H9 (cell line): Measurements from ENCODE around the gene ACVR1B. TPM values are rescaled to one million over a fixed set of nuclear protein-coding genes. Genes with fewer than 3 reads are reported as not detected.

Experiments
- DNase-seq: peaks from one replicate; pipeline ENCODE4 v3.0.0-alpha.2; 2017
- H2AFZ ChIP-seq: one replicate; pipeline ENCODE4 v1.6.1; 2013; ENCODE audit warnings: mild to moderate bottlenecking, low read length, control low read depth, moderate library complexity
- H2AK5ac ChIP-seq: 2 replicates; pipeline ENCODE4 v1.6.1; 2013; ENCODE audit warnings: low read length, control low read depth, mixed read lengths; ENCODE audit not compliant: insufficient read length
- H2BK120ac ChIP-seq: one replicate; pipeline ENCODE4 v1.6.1; 2013; ENCODE audit warnings: low read depth, mild to moderate bottlenecking, low read length, control low read depth, inconsistent platforms; ENCODE audit not compliant: poor library complexity, severe bottlenecking
- H2BK12ac ChIP-seq: 2 replicates; pipeline ENCODE4 v1.6.1; 2013; ENCODE audit warnings: low read length, control low read depth, mixed read lengths, low read depth; ENCODE audit not compliant: insufficient read length
- H2BK15ac ChIP-seq: 2 replicates; pipeline ENCODE4 v1.6.1; 2013; ENCODE audit warnings: low read depth, low read length, control low read depth
- H2BK20ac ChIP-seq: one replicate; pipeline ENCODE4 v1.6.1; 2013; ENCODE audit warnings: low read depth, mild to moderate bottlenecking, low read length, control low read depth, inconsistent platforms; ENCODE audit not compliant: poor library complexity, severe bottlenecking
- H2BK5ac ChIP-seq: 2 replicates; pipeline ENCODE4 v1.6.1; 2013; ENCODE audit warnings: low read length, control low read depth, mixed read lengths; ENCODE audit not compliant: insufficient read length
- H3K14ac ChIP-seq: 2 replicates; pipeline ENCODE4 v1.6.1; 2013; ENCODE audit warnings: low read length, control low read depth; ENCODE audit not compliant: insufficient read depth
- H3K18ac ChIP-seq: 2 replicates; pipeline ENCODE4 v1.6.1; 2013; ENCODE audit warnings: low read depth, mild to moderate bottlenecking, mixed read lengths, low read length, control low read depth; ENCODE audit not compliant: insufficient read length
- H3K23ac ChIP-seq: 2 replicates; pipeline ENCODE4 v1.6.1; 2013; ENCODE audit warnings: low read length, control low read depth, mixed read lengths, low read depth; ENCODE audit not compliant: insufficient read length
- H3K23me2 ChIP-seq: 2 replicates; pipeline ENCODE4 v1.6.1; 2013; ENCODE audit warnings: low read depth, mild to moderate bottlenecking, mixed read lengths, low read length, control low read depth; ENCODE audit not compliant: insufficient read length, poor library complexity, severe bottlenecking
- H3K27ac ChIP-seq: 2 replicates; pipeline ENCODE4 v1.5.1; 2013; ENCODE audit warnings: low read length, control low read depth, mixed read lengths, low read depth; ENCODE audit not compliant: insufficient read length
- H3K27me3 ChIP-seq: 2 replicates; pipeline ENCODE4 v1.6.1; 2013; ENCODE audit warnings: low read length, control low read depth, inconsistent platforms; ENCODE audit not compliant: insufficient read depth
- H3K4ac ChIP-seq: 2 replicates; pipeline ENCODE4 v1.6.1; 2013; ENCODE audit warnings: low read depth, mild to moderate bottlenecking, control low read depth, inconsistent platforms, low read length, moderate library complexity
- H3K4me1 ChIP-seq: 2 replicates; pipeline ENCODE4 v1.6.1; 2013; ENCODE audit warnings: low read length, control low read depth, inconsistent platforms; ENCODE audit not compliant: insufficient read depth
- H3K4me2 ChIP-seq: 2 replicates; pipeline ENCODE4 v1.6.1; 2013; ENCODE audit warnings: low read length, control low read depth, mixed read lengths; ENCODE audit not compliant: insufficient read length, insufficient read depth
- H3K56ac ChIP-seq: 2 replicates; pipeline ENCODE4 v1.6.1; 2013; ENCODE audit warnings: low read depth, mild to moderate bottlenecking, mixed read lengths, low read length, control low read depth; ENCODE audit not compliant: insufficient read length
- H3K79me1 ChIP-seq: 2 replicates; pipeline ENCODE4 v1.6.1; 2013; ENCODE audit warnings: low read depth, mild to moderate bottlenecking, moderate library complexity, low read length, control low read depth, inconsistent platforms; ENCODE audit not compliant: insufficient read depth, poor library complexity, severe bottlenecking
- H3K79me2 ChIP-seq: 2 replicates; pipeline ENCODE4 v1.6.1; 2013; ENCODE audit warnings: low read length, control low read depth, inconsistent platforms; ENCODE audit not compliant: insufficient read depth
- H3K9ac ChIP-seq: 2 replicates; pipeline ENCODE4 v1.6.1; 2013; ENCODE audit warnings: low read length, control low read depth, mixed read lengths; ENCODE audit not compliant: insufficient read length; ENCODE audit errors: extremely low read depth
- H3K9me3 ChIP-seq: one replicate; pipeline ENCODE4 v1.6.1; 2013; ENCODE audit warnings: low read depth, low read length, inconsistent platforms; ENCODE audit not compliant: control insufficient read depth
- H3T11ph ChIP-seq: one replicate; pipeline ENCODE4 v1.6.1; 2013; ENCODE audit warnings: mild to moderate bottlenecking, low read length, control low read depth, inconsistent platforms
- H4K20me1 ChIP-seq: one replicate; pipeline ENCODE4 v1.6.1; 2013; ENCODE audit not compliant: control insufficient read depth, insufficient read length, insufficient read depth
- H4K5ac ChIP-seq: 2 replicates; pipeline ENCODE4 v1.6.1; 2013; ENCODE audit warnings: low read depth, mild to moderate bottlenecking, mixed read lengths, low read length, control low read depth; ENCODE audit not compliant: insufficient read length
- H4K8ac ChIP-seq: replicated peaks from 2 replicates; pipeline ENCODE4 v1.6.1; 2013; ENCODE audit warnings: low read length, control low read depth, mixed read lengths, low read depth; ENCODE audit not compliant: insufficient read length
- H4K91ac ChIP-seq: 2 replicates; pipeline ENCODE4 v1.6.1; 2013; ENCODE audit warnings: low read depth, mild to moderate bottlenecking, moderate library complexity, mixed read lengths, low read length, control low read depth; ENCODE audit not compliant: insufficient read length
- H3K27ac Mint-ChIP-seq, 3 experiments: 2 replicates in 2 of 3; 3 replicates in 1 of 3; pipeline ENCODE4 v1.8.0; 2020 to 2021; ENCODE audit warnings: mixed read lengths in 3 of 3, mild to moderate bottlenecking in 1 of 3, moderate library complexity in 1 of 3
- H3K27me3 Mint-ChIP-seq: 2 replicates; pipeline ENCODE4 v1.8.0; 2021; ENCODE audit warnings: low read depth, mild to moderate bottlenecking, moderate library complexity, mixed read lengths
- H3K36me3 Mint-ChIP-seq, 3 experiments: 2 replicates in 2 of 3; 3 replicates in 1 of 3; pipeline ENCODE4 v1.8.0; 2020 to 2021; ENCODE audit warnings: low read depth in 3 of 3, mixed read lengths in 3 of 3; ENCODE audit not compliant: insufficient read depth in 1 of 3
- H3K4me1 Mint-ChIP-seq, 2 experiments: 2 replicates each; pipeline ENCODE4 v1.8.0; 2020; ENCODE audit warnings: mixed read lengths in 2 of 2
- H3K4me3 Mint-ChIP-seq, 2 experiments: 2 replicates in 1 of 2; 3 replicates in 1 of 2; pipeline ENCODE4 v1.8.0; 2020 to 2021; ENCODE audit warnings: mild to moderate bottlenecking in 2 of 2, mixed read lengths in 2 of 2, moderate library complexity in 1 of 2
- H3K9me3 Mint-ChIP-seq, 2 experiments: 2 replicates in 1 of 2; 3 replicates in 1 of 2; pipeline ENCODE4 v1.8.0; 2020; ENCODE audit warnings: mild to moderate bottlenecking in 2 of 2, mixed read lengths in 2 of 2, moderate library complexity in 1 of 2
- WGBS: extraction: QIAGEN DNeasy Blood & Tissue Kit; methylation state at CpG from one replicate; pipeline ENCODE4 v1.1.7; 2013; ENCODE audit warnings: missing lambda C conversion rate, low lambda C conversion rate, mixed read lengths; ENCODE audit not compliant: insufficient read length; ENCODE audit errors: extremely low coverage; 5-methylcytosine and 5-hydroxymethylcytosine counted together
- total RNA-seq: library from RNA; stranded (reverse); gene quantifications from 2 replicates; pipeline ENCODE4 v1.2.1, GENCODE V29; 2021
- TF ChIP-seq, protein P1 (sequence below): fragments of 200-600 bp; sonication (generic); conservative IDR thresholded peaks from 3 replicates; pipeline ENCODE4 v1.8.0; 2021; ENCODE audit warnings: antibody characterized with exemption, mild to moderate bottlenecking

Gene ACVR1B
- total RNA-seq, 1 experiment from 2014 or later: 16.3 TPM

DNA sequence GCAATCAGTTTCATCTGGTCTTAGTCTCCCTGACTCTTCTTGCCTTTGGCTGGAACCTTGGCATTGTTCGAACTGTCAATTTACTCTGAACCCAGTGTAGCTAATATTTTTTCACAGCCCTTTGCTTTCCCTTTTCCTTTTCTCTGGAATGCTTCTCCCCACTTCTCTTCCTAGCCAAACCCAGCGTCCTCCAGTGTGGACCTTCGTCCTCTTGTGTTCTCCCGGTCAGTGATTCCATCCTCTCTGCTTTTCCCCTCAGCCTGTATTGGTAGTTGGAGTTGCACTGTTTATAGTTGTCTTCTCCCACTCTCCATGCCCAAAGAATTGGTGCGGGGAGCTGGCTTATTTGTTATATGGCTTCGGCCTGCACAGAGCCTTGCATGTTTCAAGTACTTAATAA lies 9.4 kb downstream of the ACVR1B start:
- Histone ChIP-seq H2BK15ac (no peak overlapping the region), H4K8ac (no peak overlapping the region), H3K23ac (no peak overlapping the region), H3K18ac (no peak overlapping the region), H4K20me1 (no peaks in the 10 kb centered on the region), H4K5ac (no peak overlapping the region), H2AK5ac (no peak overlapping the region), H3K9me3 (no peaks in the 10 kb centered on the region), H3K79me1 (no peaks in the 10 kb centered on the region), H3K14ac (no peak overlapping the region), H3T11ph (no peak overlapping the region), H3K79me2 (no peaks in the 10 kb centered on the region; the same call in 1 of the 2 replicates), H3K27ac (no peak overlapping the region), H3K4ac (no peak overlapping the region), H3K27me3 (no peaks in the 10 kb centered on the region), H3K4me2 (no peak overlapping the region), H3K4me1 (no peaks in the 10 kb centered on the region), H2BK20ac (no peak overlapping the region), H3K56ac (no peak overlapping the region), H2AFZ (no peak overlapping the region), H2BK5ac (no peak overlapping the region), H4K91ac (no peak overlapping the region), H2BK120ac (no peak overlapping the region), H2BK12ac (no peak overlapping the region), H3K23me2 (no peaks in the 10 kb centered on the region), H3K9ac (no peak overlapping the region)
- peaks cover 7 to 48% (median 8%) of the 10 kb centered on the region in 3 experiments for H3K36me3 Mint-ChIP-seq
- H3K9me3 Mint-ChIP-seq: peaks cover 5 to 6% of the 10 kb centered on the region in 2 experiments; a peak in 3 of 5 replicates
- no peak overlapping the region for H3K27ac Mint-ChIP-seq
- H3K4me3 Mint-ChIP-seq: no peak overlapping the region
- H3K4me1 Mint-ChIP-seq: peaks cover 5 to 9% of the 10 kb centered on the region in 2 experiments; a peak in 3 of 4 replicates
- H3K27me3 Mint-ChIP-seq: no peaks in the 10 kb centered on the region
- no peak for DNase-seq
- TF ChIP-seq, protein P1, sequence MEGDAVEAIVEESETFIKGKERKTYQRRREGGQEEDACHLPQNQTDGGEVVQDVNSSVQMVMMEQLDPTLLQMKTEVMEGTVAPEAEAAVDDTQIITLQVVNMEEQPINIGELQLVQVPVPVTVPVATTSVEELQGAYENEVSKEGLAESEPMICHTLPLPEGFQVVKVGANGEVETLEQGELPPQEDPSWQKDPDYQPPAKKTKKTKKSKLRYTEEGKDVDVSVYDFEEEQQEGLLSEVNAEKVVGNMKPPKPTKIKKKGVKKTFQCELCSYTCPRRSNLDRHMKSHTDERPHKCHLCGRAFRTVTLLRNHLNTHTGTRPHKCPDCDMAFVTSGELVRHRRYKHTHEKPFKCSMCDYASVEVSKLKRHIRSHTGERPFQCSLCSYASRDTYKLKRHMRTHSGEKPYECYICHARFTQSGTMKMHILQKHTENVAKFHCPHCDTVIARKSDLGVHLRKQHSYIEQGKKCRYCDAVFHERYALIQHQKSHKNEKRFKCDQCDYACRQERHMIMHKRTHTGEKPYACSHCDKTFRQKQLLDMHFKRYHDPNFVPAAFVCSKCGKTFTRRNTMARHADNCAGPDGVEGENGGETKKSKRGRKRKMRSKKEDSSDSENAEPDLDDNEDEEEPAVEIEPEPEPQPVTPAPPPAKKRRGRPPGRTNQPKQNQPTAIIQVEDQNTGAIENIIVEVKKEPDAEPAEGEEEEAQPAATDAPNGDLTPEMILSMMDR: no peak
- no CpG with 5 or more reads among the region's 6 CpGs for WGBS
